ENCODE data around the gene DCDC2.
A peak's percentile ranks its signal among the peaks of the same experiment; 100 is the strongest.

DCDC2 gene

DNA sequence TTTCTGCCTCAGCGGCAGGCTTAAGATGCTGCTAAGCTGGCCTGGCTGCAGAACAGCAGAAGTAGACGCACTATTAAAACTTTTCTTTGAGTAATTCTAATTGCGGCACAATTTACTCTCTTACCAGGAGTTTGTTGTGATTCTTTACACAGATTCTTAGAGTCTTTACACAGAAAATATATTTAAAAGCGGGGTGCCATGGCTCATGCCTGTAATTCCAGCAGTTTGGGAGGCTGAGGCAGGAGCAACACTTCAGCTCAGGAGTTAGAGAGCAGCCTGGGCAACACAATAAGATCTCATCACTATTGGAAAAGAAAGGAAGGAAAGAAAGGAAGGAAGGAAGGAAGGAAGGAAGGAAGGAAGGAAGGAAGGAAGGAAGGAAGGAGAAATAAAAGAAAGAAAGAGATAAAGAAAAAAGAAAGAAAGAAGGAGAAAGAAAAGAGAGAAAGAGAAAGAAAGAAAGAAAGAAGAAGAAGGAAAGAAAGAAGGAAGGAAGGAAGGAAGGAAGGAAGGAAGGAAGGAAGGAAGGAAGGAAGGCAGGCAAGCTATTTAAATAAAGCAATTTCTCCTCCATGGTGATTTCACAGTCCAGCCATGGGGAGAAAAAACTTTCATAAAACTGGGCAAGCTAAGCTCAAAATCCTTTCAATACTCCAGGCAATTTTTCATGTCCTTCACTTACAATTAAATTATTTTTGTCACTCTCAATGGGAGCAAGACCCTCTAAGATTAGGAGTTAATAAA lies 23.8 kb upstream of the DCDC2 start:
- no peak for TF ChIP-seq FOXP2 (optimal IDR thresholded peaks at IDR 0.05; ENCODE audit: borderline replicate concordance, extremely low read depth, extremely low read length, insufficient read depth)
- TF ChIP-seq POLR2AphosphoS5 (IDR thresholded peaks at IDR 0.05; ENCODE audit: low read depth, low read length), result no peak
- TF ChIP-seq SIN3A (IDR thresholded peaks at IDR 0.05; ENCODE audit: borderline replicate concordance, insufficient read depth, low read length), result no peak
- no peak for TF ChIP-seq REST (IDR thresholded peaks at IDR 0.05; ENCODE audit: insufficient read depth in 1 of 2, low read depth in 2 of 2, low read length in 2 of 2)
- no peak for TF ChIP-seq TAF1 (IDR thresholded peaks at IDR 0.05; ENCODE audit: borderline replicate concordance, insufficient read depth, low read length)

DNA sequence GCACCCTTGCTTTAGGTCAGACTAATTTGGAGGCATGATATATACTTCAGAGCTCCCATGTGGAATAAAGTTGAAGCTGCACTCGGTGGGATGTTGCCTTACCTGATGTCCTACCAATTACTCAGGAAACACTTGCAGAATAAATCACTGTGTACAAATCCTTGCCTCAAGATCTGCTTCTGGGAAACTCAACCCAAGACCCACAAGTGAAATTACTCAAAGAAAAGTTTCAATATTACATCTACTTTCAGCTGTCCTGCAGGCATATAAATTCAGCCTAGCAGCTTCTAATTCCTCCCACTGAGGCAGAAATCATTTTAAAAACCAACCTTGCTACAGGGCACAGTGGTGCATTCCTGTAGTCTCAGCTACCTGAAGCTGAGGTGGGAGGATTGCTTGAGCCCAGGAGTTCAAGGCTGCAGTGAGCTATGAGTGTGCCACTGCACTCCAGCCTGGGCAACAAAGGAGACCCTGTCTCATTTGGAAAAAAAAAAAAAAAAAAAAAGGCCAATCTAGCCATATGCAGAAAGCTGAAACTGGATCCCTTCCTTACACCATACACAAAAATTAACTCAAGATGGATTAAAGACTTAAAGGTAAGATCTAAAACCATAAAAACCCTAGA lies 20.7 kb upstream of the DCDC2 start:
- no peak for TF ChIP-seq SIN3A (IDR thresholded peaks at IDR 0.05; ENCODE audit: borderline replicate concordance, insufficient read depth, low read length)

GRCh38 chr6:24376871-24377270 lies 19.0 kb upstream of the DCDC2 start:
- TF ChIP-seq SIN3A (IDR thresholded peaks at IDR 0.05; ENCODE audit: borderline replicate concordance, insufficient read depth, low read length) (no peak), REST (IDR thresholded peaks at IDR 0.05; ENCODE audit: insufficient read depth in 1 of 2, low read depth in 2 of 2, low read length in 2 of 2) (no peak), POLR2AphosphoS5 (IDR thresholded peaks at IDR 0.05; ENCODE audit: low read depth, low read length) (no peak), TAF1 (IDR thresholded peaks at IDR 0.05; ENCODE audit: borderline replicate concordance, insufficient read depth, low read length) (no peak), FOXP2 (optimal IDR thresholded peaks at IDR 0.05; ENCODE audit: borderline replicate concordance, extremely low read depth, extremely low read length, insufficient read depth) (no peak)

DNA sequence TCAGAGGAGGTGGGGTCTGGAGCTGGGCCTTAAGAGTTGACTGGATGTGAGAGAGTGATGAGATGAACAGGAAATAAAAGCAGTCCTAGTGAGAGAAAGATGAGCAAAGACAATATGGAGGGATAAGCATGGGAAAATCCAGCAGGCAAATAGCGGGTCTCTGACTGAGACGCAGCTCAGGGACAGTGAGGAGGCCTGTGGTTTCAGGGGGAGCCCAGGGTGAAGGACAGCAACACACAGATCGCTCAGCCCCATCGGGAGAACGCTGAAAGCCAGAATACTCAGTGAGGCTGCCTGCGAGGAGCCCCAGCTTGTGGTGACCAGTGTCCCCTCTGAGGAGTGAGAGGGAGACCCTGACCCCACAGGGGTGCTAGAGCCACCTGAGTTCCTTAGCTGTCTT lies 16.8 kb upstream of the DCDC2 start:
- TF ChIP-seq REST (IDR thresholded peaks at IDR 0.05; ENCODE audit: insufficient read depth in 1 of 2, low read depth in 2 of 2, low read length in 2 of 2) (no peak), SIN3A (IDR thresholded peaks at IDR 0.05; ENCODE audit: borderline replicate concordance, insufficient read depth, low read length) (no peak), TAF1 (IDR thresholded peaks at IDR 0.05; ENCODE audit: borderline replicate concordance, insufficient read depth, low read length) (no peak), FOXP2 (optimal IDR thresholded peaks at IDR 0.05; ENCODE audit: borderline replicate concordance, extremely low read depth, extremely low read length, insufficient read depth) (no peak), POLR2AphosphoS5 (IDR thresholded peaks at IDR 0.05; ENCODE audit: low read depth, low read length) (no peak)

GRCh38 chr6:24359640-24360454 lies 2.0 kb upstream of the DCDC2 start:
- no peak for TF ChIP-seq POLR2AphosphoS5 (IDR thresholded peaks at IDR 0.05; ENCODE audit: low read depth, low read length)
- peak; percentile 22 for TF ChIP-seq FOXP2 (optimal IDR thresholded peaks at IDR 0.05; ENCODE audit: borderline replicate concordance, extremely low read depth, extremely low read length, insufficient read depth)
- no peak for TF ChIP-seq SIN3A (IDR thresholded peaks at IDR 0.05; ENCODE audit: borderline replicate concordance, insufficient read depth, low read length)

All from PFSK-1 (cell line).